Prostate gland (tissue), 2 donors: Measurements from ENCODE around the gene SSTR3.

Experiments used
- POLR2A ChIP-seq: fragments of 450-650 bp; IDR thresholded peaks from one replicate; pipeline ENCODE4 v1.6.1; 2016; ENCODE audit warnings: antibody characterized with exemption, mild to moderate bottlenecking
- POLR2AphosphoS5 ChIP-seq: sonication (generic); formaldehyde crosslinking; IDR thresholded peaks from one replicate; pipeline ENCODE4 v1.6.1; 2017; ENCODE audit warnings: antibody characterized with exemption
- TF ChIP-seq, protein P1 (sequence below), 4 experiments: fragments of 200-600 bp in 2 of 4; fragments of 450-650 bp in 2 of 4; sonication (generic) in 2 of 4; IDR thresholded peaks; 1 replicate in 3 of 4; 2 replicates in 1 of 4; pipeline ENCODE4 v1.5.1; 2016 to 2019; ENCODE audit warnings: antibody characterized with exemption in 4 of 4, mild to moderate bottlenecking in 2 of 4, moderate library complexity in 2 of 4

DNA sequence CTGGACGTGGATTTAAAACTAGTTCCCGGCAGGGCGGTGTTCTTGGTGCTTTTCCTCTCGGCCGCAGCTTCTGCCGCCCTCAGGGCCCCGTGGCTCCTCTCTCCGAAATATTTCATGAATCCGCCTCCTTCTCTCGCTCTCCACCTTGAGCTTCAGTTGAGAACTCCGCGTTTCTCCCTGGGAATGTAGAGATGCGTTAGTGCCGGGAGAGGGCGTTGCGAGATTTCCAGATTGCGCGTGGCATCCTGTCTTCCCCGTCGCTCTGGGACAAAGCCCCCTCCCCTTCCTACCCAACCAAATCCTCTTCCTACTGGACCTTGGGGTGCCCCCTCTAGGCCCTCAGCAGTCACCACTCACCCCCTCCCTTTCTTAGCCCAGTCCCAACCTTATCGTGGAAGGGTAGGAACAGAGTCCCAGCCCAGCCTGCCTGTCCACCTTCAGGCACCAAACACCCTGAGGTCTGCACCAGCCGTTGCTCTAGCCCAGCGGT lies 47.3 kb upstream of the SSTR3 start:
- TF ChIP-seq POLR2A (no peak), POLR2AphosphoS5 (no peak)
- TF ChIP-seq, protein P1, sequence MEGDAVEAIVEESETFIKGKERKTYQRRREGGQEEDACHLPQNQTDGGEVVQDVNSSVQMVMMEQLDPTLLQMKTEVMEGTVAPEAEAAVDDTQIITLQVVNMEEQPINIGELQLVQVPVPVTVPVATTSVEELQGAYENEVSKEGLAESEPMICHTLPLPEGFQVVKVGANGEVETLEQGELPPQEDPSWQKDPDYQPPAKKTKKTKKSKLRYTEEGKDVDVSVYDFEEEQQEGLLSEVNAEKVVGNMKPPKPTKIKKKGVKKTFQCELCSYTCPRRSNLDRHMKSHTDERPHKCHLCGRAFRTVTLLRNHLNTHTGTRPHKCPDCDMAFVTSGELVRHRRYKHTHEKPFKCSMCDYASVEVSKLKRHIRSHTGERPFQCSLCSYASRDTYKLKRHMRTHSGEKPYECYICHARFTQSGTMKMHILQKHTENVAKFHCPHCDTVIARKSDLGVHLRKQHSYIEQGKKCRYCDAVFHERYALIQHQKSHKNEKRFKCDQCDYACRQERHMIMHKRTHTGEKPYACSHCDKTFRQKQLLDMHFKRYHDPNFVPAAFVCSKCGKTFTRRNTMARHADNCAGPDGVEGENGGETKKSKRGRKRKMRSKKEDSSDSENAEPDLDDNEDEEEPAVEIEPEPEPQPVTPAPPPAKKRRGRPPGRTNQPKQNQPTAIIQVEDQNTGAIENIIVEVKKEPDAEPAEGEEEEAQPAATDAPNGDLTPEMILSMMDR (IDR thresholded peaks at IDR 0.05): peak in 1 of 4 experiments; percentile 40
